Transverse colon (tissue), 4 donors: ENCODE measurements around the gene IQCK.

Source experiments
- EP300 ChIP-seq: sonication (generic); formaldehyde crosslinking; IDR thresholded peaks from one replicate; pipeline ENCODE4 v1.6.1; 2017; ENCODE audit warnings: antibody characterized with exemption, low read depth
- POLR2A ChIP-seq: fragments of 450-650 bp; IDR thresholded peaks from one replicate; pipeline ENCODE4 v1.6.1; 2016; ENCODE audit warnings: antibody characterized with exemption, mild to moderate bottlenecking, moderate library complexity
- POLR2AphosphoS5 ChIP-seq, 3 donors: sonication (generic); formaldehyde crosslinking; IDR thresholded peaks; one replicate each; pipeline ENCODE4 v1.6.1; 2016; ENCODE audit warnings: antibody characterized with exemption in 3 of 3
- TF ChIP-seq, protein P1 (sequence below), 5 experiments: fragments of 200-600 bp in 3 of 5; fragments of 450-650 bp in 2 of 5; sonication (generic) in 3 of 5; IDR thresholded peaks; 1 replicate in 2 of 5; 2 replicates in 3 of 5; pipeline ENCODE4 v1.5.1; 2016 to 2017; ENCODE audit warnings: antibody characterized with exemption in 5 of 5, inconsistent platforms in 3 of 5, mild to moderate bottlenecking in 2 of 5, moderate library complexity in 1 of 5

DNA sequence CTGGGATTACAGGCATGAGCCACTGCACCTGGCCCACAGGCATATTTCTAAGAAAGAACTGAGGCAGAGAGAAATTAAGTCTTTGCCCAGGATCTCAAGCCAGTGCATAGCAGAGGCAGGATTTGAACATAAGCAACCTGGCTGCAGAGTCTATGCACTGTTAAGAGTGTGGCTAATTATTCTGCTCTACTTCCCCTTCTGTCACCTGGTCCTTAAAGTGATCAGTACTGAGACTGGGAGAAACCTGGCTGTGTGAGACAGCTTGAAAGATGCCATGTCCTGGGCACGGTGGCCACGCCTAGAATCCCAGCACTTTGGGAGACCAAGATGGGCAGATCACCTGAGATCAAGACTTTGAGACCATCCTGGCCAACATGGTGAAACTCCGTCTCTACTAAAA, 58.1 kb downstream of the IQCK start:
- TF ChIP-seq POLR2A (no peak), POLR2AphosphoS5 (IDR thresholded peaks at IDR 0.05) (no peak), EP300 (no peak)
- TF ChIP-seq, protein P1, sequence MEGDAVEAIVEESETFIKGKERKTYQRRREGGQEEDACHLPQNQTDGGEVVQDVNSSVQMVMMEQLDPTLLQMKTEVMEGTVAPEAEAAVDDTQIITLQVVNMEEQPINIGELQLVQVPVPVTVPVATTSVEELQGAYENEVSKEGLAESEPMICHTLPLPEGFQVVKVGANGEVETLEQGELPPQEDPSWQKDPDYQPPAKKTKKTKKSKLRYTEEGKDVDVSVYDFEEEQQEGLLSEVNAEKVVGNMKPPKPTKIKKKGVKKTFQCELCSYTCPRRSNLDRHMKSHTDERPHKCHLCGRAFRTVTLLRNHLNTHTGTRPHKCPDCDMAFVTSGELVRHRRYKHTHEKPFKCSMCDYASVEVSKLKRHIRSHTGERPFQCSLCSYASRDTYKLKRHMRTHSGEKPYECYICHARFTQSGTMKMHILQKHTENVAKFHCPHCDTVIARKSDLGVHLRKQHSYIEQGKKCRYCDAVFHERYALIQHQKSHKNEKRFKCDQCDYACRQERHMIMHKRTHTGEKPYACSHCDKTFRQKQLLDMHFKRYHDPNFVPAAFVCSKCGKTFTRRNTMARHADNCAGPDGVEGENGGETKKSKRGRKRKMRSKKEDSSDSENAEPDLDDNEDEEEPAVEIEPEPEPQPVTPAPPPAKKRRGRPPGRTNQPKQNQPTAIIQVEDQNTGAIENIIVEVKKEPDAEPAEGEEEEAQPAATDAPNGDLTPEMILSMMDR (IDR thresholded peaks at IDR 0.05) = no peak
